CD4-positive, alpha-beta T cell treated with Interleukin-15 for 4 hours (primary cell): ENCODE data around the gene LRRC18.

Source experiments
- DNase-seq: peaks from one replicate; pipeline ENCODE4 v3.0.0-alpha.2; 2020; ENCODE audit warnings: low spot score

LRRC18 gene

DNA sequence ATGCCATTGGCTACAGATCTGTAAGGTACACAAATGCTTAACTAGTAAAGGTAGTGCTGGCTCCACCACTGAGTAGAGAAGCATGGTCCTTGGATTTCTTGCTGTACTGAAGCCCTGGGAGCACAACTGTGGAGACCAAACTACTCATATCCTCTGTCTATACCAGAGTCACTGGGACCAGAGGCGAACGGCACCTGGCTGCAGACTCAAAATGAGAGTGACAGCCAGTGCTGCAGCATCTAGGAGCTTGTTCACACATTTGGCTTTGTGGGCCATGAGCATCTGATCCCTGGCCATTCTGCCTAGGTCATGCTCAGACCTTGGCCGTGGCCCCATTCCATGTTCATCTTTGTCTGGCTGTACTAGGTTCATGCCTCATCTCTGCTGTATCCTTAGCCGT is 31.9 kb downstream of the LRRC18 start:
- no peak for DNase-seq

DNA sequence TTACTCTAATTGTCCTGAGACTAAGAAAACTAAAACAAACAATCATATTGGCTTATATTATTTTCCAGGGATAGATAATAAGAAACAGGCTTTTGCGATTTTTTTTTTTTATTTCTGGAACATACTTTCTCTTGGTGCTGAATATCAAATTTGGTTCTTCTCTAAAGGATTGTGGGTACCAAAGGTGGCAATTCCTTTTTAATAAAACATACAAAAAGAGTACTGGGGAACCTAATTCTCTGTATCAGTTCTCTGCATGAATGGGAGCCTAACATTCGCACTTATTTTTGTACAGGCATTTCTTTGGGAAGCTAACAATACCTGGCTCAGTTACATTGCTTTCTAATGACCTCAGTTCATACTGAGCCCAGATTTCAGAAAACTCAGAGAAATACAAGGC is 32.8 kb downstream of the LRRC18 start:
- DNase-seq: no peak

DNA sequence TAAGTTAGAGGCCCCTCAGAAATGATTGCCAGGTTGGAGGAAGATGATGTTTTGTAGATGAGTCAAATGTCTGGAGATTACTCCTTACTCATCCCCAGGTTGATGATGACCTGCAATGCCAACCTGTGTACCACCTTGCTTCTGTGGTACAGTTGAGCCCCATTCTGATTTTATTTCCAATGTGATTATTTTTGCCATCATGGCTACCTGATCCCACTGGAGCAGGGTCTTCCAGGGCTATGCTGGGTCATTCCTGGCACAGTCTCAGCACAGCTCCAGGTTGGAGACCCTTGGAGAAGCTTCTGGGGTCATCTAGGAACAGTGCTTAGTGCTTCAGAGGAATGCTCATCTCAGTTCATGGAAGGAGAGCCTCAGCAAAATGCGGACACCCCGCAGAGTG is 34.3 kb downstream of the LRRC18 start:
- DNase-seq: no peak

DNA sequence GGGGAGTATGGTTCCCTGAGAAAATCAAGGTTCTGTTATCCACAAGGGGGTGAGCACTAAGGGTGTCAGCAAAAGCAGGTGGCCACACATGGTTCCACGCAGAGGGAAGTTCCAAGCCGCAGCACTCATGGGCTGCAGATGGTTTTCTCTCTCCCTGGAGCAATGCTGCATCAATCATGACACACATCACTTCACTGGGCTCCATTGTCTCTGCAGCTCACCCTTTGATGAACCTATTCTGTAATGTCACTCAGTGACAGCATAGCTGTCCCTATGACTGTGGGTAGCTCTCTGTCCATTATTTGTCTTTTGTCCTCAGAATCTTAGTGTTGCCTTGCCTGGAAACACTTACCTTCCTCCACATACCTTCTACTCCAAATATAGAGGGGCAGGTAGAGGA is 34.8 kb downstream of the LRRC18 start:
- DNase-seq: no peak

DNA sequence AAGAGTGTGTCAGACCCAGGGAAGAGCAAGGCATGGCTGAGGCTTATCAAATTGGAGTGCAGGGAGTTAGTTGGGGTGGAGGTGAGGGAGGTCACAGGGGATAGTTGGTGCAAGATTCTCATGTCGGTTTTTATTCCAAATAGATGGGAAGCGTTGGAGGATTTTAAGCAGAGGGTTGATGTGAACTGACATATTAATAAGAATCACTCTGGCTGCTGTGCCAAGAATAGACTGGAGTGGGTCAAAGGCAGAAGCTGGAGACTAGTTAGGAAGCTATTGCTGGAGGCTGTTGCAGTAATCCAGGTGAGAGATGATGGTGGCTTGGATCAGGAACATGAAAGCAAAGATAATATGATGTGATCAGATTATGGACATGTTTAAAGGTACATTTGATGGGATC is 36.5 kb downstream of the LRRC18 start:
- no peak for DNase-seq

DNA sequence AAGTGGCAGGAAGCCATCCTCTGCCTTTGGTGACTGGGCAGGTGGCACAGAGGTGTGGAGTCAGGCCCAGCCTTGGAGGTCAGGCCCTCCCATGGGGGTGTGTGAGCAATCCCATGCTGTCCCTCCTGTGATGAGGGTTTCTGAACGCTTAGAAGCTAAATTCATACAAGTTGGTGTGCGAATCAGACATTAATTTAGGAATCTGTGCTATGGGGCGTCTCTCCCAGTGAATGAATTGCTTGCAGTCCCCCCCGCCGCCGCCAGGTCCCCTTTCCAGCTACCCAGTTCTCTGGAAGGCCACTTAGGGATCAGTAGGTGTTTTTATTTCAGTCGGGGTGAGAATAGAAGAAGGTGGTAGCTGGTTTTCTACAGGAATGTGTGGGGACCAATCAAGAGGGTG is 37.5 kb downstream of the LRRC18 start:
- DNase-seq: no peak

DNA sequence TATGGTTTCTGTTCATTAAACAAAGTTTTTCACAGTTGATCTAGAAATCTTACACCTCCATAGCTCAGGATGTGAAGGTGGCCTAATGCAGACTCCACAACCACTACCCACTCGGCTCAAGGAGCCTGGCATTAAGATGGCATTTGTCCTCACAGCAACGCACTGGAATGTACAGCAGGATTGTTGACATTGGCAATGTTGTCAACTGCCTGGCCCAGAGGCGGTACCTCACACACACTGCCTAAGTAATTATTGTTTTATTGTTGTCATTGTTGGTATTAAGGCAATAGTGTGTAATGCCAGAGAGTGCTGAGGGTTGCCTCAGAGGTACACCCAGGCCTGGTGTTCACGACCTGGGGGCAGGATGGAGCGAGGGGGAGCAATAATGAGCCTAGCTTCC is 38.3 kb downstream of the LRRC18 start:
- DNase-seq: no peak

DNA sequence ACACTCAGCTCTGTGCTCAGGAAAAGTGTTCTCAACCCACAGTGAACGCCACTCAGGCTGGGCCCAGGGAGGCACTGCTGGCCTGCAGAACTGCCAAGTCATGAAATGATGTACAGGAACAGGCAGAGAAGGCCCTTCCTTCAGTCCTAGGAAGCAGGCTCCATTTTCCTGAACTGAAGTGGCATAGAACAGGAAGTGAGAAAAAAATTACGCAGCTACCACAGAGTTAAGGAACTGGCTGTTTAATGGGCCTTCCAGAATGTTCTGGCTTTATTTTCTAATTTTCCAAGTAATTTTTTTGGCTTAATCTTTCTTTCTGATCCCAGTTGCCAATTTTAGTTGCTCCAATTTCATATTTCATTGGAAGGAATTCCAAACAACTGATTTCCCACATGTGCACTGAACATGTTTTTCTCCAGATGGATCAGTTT is 39.3 kb downstream of the LRRC18 start:
- no peak for DNase-seq

DNA sequence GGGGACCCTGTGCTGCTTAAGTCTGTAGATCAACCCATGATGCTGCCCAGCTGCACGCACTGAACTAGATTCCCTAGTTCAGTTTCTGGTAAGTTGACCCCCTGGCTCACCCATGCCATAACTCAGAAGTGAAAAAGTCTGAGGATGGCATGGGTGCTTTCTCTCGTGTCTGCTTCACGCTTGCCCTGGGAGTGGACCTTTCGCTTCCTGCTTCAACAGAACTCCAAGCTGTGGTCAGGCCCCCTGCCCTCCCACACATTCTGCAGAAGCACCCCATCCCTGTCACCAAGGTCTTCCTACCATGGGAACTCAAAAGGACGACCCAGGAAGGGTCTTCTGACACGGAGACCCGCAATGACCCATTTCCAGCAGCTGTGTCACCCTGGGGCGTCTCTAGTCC is 39.9 kb downstream of the LRRC18 start:
- no peak for DNase-seq

DNA sequence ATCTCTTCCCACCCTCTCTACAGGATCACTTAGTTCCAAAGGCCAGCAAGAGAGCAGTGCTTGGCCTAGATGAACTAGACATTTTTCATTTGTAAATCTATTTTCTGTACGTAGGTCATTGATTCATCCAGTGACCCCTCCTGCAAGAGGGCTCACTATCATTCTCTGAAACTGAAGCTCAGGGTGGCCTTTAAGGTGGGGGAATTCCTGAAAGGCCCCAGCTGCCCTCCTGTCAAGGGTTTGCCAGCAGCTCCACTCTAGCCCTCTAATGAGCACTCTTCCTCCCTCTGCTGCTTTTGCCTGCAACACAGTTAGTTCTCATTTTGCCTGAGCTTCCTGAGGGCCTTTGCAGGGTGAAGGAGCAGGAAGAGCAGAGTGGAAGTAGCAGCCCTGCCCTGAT is 41.2 kb downstream of the LRRC18 start:
- DNase-seq: no peak

DNA sequence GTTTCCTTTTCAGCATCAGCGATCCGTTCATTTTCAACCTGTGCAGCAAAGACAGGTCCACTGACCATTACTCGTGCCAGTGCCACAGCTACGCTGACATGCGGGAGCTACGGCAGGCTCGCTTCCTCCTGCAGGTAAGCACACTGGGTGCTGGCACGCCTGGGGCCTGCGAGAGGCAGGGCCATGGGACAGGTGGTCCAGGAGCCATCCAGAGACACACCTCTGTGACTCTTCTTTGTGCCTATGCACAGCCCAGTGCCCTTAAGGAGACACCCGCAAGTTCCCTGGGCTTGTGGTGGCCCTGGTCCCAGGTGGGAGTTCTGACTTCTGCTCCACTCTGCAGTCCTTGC is 42.2 kb downstream of the LRRC18 start:
- no peak for DNase-seq

DNA sequence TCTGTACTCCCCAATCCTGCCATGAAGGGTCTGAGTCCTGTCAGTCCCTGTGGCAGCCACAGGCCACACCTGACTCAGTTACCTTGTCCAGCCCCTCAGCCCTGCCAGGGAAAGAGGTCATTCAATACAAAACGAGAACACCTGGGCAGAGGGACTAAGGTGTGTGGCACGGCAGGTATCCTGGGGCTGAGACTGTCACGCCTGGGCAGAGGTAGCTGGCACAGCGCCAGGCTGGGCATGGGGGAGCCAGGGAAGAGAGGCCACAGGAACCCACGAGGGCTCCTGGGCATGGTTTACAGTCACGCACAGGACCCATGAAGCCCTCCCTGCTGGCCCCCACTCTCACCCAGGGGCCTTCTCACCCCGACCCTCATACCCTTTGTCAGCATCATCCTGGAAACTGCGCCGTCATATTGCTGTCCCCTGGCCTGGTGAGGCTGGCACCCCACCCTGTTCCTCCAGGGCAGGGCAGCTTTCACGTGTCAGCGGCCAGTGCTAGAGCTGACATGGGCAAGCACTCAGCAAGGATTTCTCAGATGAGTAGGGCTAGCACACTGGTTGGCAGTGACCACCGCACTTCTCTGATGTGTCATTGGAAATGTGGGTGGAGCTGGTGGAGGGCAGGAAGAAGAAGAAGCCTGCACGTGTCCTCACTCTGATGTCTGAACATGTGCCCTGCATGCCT is 42.7 kb downstream of the LRRC18 start:
- no peak for DNase-seq

DNA sequence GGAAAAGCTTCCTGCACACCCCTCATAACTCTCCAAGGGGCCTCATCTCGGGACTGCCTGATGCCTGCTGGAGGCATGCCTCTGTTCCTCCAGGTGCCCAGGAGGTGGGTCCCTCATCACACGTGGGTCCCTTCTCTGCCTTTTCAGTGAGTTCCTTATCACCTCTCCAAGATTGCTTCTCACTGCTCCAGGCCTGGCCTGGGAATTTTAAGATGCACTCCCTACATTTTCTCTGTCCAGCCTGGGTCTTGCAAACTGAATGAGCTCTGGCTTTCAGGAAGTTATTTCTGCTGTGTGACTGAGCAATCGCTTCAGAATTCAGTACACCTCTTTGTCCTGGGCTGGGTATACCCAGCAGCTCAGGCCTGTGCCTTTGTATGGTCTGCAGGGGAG is 43.8 kb downstream of the LRRC18 start:
- no peak for DNase-seq

DNA sequence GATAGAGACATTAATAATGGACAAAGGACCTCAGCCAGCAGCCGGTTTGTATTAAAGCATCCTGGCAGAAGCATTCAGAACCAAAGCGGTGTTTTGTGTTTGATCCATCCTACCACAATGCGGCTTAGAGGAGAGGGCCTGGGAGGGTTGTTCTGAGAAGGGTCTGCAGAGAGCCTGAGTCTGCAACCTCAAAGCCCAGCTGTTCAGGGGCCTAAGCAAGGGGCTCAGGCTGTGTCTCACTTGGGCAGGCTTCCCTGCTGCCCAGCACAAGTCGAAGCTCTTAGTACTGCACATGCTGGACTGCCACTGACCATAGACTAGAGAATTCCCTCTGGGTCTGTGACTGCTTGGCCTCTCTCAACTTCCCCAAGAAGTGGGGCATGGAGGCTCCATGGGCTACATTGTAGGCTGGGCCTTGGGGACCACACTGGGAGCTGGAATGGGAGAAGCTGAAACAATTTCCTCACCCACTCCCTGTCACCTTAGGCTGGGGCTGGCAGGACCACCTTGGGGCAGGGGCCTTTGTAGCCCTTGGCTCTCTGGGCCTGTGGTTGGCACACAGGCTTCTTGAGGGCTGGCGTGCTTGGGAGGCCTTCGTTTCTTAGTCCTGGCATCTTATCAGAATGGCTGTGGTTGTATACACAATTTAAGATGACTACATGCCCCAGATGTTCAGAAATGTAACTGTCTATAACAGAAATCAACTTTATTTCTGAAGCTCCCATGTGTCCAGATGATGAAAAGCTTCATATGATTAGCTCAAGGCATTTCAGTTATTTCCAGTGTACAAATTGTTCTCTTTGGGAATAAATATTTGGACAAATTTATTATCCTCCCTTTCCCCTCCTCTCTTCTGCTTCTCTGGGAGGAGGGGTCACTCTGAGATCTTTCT is 44.5 kb downstream of the LRRC18 start:
- no peak for DNase-seq

DNA sequence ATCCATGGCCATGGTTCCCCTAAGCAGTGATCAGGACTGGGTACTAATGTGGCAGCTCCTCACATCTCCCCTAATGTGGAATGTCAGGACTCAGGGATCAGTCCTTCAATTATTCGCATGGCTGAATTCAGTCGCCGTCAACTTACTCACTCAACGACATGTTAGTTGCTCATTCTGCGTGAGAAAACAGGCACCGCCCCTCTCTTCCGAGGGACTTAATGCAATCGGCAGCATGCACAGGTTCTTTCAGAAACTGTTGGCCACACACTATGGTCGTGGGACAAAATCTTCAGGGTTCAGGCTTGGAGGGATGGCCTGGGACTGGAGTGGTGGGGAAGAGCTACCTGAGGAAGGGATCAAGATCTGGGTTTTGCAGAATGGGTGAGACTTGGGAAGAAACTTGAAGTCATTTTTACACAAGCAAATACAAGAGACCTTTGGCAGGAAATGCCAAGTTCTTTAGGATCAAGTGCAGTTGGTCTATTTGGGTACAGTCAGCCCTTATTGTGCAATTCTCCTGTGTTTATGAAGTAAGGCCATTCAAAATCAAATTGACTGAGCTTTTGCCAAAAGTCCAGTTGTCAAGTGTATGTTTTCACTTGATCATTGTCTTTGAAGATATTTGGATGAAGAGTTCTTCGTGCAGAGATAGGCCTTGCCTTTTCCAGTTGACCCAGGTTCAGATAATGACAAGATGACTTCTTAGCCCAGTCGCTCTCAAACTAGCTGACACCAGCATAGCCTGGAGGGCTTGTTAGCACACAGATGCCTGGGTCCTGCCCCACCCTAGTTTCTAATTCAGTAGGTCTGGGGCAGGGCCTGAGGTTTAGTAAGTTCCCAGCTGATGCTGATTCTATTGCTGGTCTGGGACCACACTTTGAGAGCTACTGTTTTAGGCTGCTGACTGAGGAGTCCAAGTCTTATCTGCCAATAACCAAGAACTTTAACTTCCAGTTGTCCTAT is 48.5 kb downstream of the LRRC18 start:
- no peak for DNase-seq

DNA sequence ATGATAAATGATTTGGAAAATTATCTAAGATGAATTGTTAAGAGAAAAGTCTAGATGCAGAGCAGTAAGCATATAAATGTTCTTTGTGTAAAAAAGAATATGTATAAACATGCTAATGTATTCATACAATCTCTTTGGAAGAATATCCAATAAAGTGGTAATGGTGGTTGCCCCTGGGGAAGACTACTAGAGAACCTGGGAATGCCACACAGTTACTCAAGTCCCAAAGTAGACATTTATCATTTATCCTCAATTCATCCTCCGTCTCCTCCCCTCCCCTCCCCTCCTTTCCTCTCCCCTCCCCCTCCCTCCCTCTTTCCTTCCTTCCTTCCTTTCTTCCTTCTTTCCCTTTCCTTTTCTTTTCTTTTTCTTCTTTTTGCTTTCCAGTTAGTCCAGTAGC is 51.7 kb downstream of the LRRC18 start:
- no peak for DNase-seq

DNA sequence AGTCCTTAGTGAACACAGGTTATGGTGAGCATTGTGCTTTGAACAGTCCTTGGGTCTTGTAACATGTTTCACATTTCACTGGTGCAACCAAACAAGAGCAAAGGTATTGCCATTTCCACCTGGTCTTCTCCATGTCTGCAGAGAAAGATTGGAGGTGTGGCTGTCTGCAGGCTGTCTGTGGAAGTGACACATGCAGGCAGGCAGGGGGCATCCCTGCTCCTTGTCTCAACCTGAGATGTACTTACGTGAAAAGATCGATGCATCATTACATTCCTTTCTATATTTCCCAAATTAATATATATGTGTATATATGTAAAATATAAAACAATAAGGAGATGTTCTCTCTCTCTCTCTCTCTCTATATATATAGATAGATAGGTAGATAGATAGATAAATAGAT is 54.3 kb downstream of the LRRC18 start:
- no peak for DNase-seq

DNA sequence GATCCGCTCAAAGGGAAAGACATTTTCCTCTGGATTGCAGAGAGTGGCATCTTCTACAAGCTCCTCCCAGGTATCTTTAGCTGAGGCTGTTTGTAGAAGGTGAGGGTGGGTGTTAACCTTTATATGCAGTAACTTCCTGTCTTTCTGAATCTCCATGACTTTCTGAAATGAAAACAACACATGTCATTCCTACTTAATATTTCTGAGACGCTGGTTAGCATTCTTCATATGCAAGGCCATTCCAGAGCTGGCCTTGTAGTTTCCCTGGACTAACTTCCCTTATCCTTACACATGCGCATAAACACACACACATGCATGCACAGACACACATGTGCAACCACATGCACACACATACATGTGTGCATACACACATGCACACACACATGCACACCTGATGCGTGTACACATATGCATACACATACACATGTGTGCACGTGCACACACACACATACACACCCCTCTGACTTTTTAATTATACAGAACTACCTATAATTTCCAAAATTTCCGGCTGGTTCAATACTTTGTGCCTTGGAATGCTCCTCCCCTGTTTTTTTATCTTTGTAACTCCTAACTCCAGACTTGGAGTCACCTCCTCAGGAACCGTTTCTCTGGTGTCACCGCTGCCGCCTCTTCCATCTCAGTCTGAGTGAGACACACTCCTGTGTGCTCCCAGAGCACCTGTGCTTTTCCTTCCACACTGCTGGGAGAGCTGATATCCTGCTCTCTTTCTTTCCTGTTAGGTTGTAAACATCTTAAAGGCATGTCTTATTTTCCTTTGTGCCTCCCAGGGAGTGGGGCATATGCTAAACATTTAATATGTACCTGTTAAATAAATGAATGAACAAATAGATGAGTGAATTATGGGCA is 55.2 kb downstream of the LRRC18 start:
- DNase-seq: no peak

DNA sequence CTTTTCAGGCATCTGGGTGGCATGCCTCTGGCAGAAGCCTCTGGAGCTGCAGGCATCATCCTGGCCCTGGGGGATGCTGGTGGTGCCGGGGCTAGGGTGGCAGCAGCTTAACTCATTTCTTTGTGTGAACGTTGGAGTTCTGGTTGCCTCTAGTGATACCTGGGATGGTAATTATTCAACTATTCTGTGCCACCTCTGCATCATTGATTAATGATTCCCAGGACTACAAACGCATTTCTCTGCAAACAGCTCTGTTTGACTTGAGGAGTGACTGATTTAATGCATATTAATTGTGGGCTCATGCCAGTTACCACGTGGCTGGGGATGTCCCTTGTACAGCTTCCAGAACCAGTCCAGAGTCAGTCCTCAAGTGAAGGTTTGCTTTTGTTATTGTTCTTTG is 55.9 kb downstream of the LRRC18 start:
- no peak for DNase-seq

DNA sequence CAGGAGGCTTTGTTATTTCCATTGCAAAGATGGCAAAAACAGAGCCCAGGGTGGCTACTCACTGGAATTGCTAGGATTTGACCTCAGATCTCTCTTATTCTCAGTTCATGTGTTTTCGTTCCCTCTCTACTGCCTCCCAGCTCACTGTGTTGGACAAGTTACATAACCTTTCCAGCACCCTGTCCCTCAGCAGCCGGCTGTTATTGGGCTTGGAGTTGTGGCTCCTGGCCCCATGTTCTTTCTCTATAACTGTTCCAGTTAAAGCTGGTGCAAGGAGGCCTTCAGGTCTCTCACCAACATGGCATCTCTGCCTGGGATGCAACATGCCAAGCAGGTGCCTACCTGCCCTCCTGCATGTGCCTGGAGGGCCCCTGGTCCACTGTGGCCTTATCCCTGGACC is 56.8 kb downstream of the LRRC18 start:
- DNase-seq: no peak

DNA sequence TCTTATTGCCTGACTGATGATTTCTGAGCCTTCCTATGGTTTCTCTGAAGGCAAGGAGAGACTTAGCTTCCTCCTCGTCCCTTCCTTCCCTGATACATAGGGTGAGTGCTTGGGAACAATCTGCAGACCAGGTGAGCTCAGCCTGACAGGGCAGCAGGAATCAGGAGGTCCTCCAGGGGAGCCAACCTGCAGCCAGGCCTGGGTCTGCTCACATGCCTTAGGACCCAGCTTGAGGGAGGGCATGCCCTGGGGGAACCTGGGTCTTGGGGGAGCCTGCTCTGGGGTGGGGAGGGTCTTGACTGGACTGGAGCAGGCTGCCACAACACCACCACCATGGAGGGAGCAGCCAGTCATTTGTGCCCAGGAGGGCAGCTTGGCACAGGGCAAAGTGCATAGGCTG is 57.7 kb downstream of the LRRC18 start:
- no peak for DNase-seq
